Right cardiac atrium (tissue), 5 donors: ENCODE data around the gene ADGRF5. TPM values are rescaled to one million over a fixed set of nuclear protein-coding genes. Genes with fewer than 3 reads are reported as not detected.
A peak's percentile ranks its signal among the peaks of the same experiment; 100 is the strongest.

Source experiments
- ATAC-seq, 2 donors: fragments of 200-7000 bp; cut with Tn5 transposase; one replicate each; pipeline versions ENCODE4 v1.8.0 to v1.9.1; 2020; ENCODE audit warnings: moderate library complexity in 2 of 2, mild to moderate bottlenecking in 1 of 2
- DNase-seq, 3 donors: peaks; one replicate each; pipeline ENCODE4 v3.0.0-alpha.2; 2020
- H3K27ac ChIP-seq: one replicate; pipeline ENCODE4 v1.5.1; 2013; ENCODE audit warnings: mild to moderate bottlenecking, low read length, control low read depth, moderate library complexity
- H3K27me3 ChIP-seq: one replicate; pipeline ENCODE4 v1.6.1; 2013; ENCODE audit not compliant: control insufficient read depth, insufficient read depth
- H3K4me1 ChIP-seq: one replicate; pipeline ENCODE4 v1.6.1; 2013; ENCODE audit warnings: low read length; ENCODE audit not compliant: control insufficient read depth, insufficient read depth
- H3K4me3 ChIP-seq: one replicate; pipeline ENCODE4 v1.5.1; 2013; ENCODE audit warnings: low read length, control low read depth
- H3K9me3 ChIP-seq: one replicate; pipeline ENCODE4 v1.6.1; 2013; ENCODE audit warnings: low read length; ENCODE audit not compliant: control insufficient read depth
- WGBS: extraction: QIAGEN DNeasy Blood & Tissue Kit; methylation state at CpG from one replicate; pipeline ENCODE4 v1.1.7; 2013; 5-methylcytosine and 5-hydroxymethylcytosine counted together
- intact Hi-C, 4 donors: fragments of 100-400 bp; cut with DNase I; formaldehyde crosslinking; loops; one replicate each; pipeline versions ENCODE4 v1.11.0 to v1.14.0; 2022 to 2023
- polyA plus RNA-seq: library from polyadenylated mRNA; stranded (reverse); fragments of 200-250 nt; gene quantifications from one replicate; pipeline ENCODE4 v1.2.3, GENCODE V29; 2013
- total RNA-seq, 4 donors: library from RNA; stranded (reverse); fragmentation: NEBNext Ultra II Directional; extraction: Animal tissue kit (Norgen Biotek cat#: 25700); gene quantifications; one replicate each; pipeline ENCODE4 v1.2.1, GENCODE V29; 2021
- donor health status: healthy with polysubstance abuse.
- donor health status: DM: no; HTN: yes; CAD: no.
- donor health status: DM: no; HTN: no; CAD: no.
- donor health status: DM: no; HTN: yes; CAD: no; lungs with severe emphysema.
- donor health status: DM: yes; HTN: yes; CAD: no.

The ADGRF5 gene
- total and polyA plus RNA-seq, 5 donors, result 23.9 to 61.9 (median 38.1) TPM

GRCh38 chr6:46931416-46931815, 9.7 kb upstream of the ADGRF5 start:
- no peaks in the 10 kb centered on the region for H3K9me3 ChIP-seq
- 88% methylated on average over 2 of the region's 2 CpGs for WGBS
- DNase-seq, result no peak
- no peak overlapping the region for H3K4me3 ChIP-seq
- no peaks in the 10 kb centered on the region for H3K27me3 ChIP-seq
- H3K4me1 ChIP-seq, result peaks cover 6% of the 10 kb centered on the region
- H3K27ac ChIP-seq, result no peak overlapping the region
- intact Hi-C loops, result no loop called here
- no peak for ATAC-seq

DNA sequence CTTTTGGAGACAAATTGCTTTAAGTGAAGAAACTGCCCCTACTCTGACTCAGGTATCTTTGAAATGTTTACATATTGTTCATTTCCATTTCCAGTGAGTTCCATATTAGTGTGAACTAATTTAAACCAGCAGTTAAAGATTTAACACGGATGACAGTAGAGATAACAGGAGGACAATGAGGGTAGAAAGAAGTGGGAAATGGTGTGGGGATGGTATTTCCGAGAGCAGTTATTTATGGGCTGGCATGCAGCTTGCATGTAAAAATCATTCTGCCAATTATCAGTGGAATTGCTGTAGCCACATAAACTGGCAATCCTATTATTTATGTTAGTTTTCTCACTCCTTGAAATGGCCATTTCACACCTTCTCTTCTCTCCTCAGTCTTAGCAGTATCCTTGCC, 8.6 kb upstream of the ADGRF5 start:
- peaks cover 5% of the 10 kb centered on the region for H3K4me1 ChIP-seq
- intact Hi-C loops, result no loop called here
- no peak overlapping the region for H3K4me3 ChIP-seq
- ATAC-seq (no peak), DNase-seq (no peak)
- no peaks in the 10 kb centered on the region for H3K9me3 ChIP-seq
- no peak overlapping the region for H3K27ac ChIP-seq
- WGBS, result 50% methylated on average over 2 of the region's 2 CpGs
- H3K27me3 ChIP-seq, result no peaks in the 10 kb centered on the region

DNA sequence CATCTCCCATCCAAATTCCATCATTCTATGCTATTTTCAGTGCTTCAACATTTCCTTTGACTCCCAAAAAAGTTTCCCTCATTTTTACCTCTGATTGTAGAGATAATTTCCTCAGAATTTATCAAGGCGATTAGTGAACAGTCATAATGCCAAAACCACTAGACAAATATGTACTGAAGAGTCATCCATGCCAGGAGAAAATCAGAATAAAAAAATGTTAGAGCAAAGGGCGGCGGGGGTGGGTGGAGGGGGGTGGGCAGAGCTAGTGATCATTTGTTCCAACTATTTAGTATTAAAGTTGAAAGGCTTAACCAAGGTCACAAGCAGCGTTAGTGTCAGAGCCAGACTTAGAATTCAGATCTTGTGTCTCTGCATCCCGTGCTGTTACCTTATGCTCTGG, 5.3 kb upstream of the ADGRF5 start:
- Histone ChIP-seq H3K27ac (no peak overlapping the region), H3K9me3 (no peaks in the 10 kb centered on the region), H3K27me3 (no peaks in the 10 kb centered on the region), H3K4me1 (peaks cover 8% of the 10 kb centered on the region), H3K4me3 (no peak overlapping the region)
- intact Hi-C loops, result no loop called here
- WGBS, result 83% methylated on average over 5 of the region's 5 CpGs
- no peak for ATAC-seq
- DNase-seq, result no peak

DNA sequence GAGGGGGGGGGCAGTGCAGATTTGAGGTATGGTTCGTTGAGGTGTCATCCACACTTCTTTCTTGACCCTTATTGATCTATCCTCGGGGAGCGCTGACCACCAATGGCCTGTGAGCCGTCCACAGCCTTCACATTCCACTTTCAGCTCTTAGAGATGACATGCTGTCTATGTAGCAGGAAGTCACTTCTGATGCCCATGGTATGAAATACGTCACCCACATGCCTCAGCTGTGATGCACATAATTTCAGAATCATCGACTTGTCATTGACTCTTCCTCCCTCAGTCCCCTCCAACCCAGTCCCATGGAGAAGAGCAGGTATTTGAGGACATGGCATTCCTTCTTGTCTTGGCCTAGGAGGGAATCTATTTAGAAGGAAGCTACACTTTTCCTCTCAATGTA, 4.7 kb upstream of the ADGRF5 start:
- WGBS, result 81% methylated on average over 6 of the region's 6 CpGs
- DNase-seq (no peak), ATAC-seq (no peak)
- Histone ChIP-seq H3K27ac (peak overlapping the region; percentile 70), H3K9me3 (no peaks in the 10 kb centered on the region), H3K4me1 (peaks cover 8% of the 10 kb centered on the region), H3K27me3 (no peaks in the 10 kb centered on the region), H3K4me3 (no peak overlapping the region)
- intact Hi-C loops, result no loop called here

GRCh38 chr6:46925563-46926253, 4.0 kb upstream of the ADGRF5 start:
- H3K4me3 ChIP-seq, result no peak overlapping the region
- DNase-seq (peak; percentile 72 to 85 (median 73)), ATAC-seq (peak; percentile 82 to 89)
- no peaks in the 10 kb centered on the region for H3K27me3 ChIP-seq
- intact Hi-C loops, result no loop called here
- H3K27ac ChIP-seq, result no peak overlapping the region
- 56% methylated on average over 6 of the region's 6 CpGs for WGBS
- H3K9me3 ChIP-seq, result no peaks in the 10 kb centered on the region
- H3K4me1 ChIP-seq, result peaks cover 8% of the 10 kb centered on the region

DNA sequence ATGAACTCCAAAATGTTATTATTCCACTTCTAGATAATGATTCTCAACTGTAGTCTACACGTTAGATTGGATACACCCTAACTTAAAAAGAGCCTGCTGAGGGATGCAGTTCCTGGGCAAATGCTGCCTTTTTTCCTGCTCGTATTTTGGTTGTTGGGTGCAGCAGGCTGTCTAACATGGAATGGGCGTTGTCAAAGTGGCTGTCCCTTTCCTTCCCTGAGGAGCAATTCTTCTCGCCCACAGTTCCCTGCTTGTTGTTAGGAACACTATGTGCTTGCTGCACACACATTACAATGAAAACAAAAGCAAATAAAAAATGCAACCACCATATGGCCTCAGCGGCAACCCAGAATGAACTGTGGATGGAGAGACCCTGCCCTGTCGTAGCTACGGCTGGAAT, 1.7 kb upstream of the ADGRF5 start:
- Histone ChIP-seq H3K27ac (peak overlapping the region; percentile 89), H3K4me3 (peak overlapping the region; percentile 25), H3K27me3 (no peaks in the 10 kb centered on the region), H3K4me1 (peaks cover 8% of the 10 kb centered on the region), H3K9me3 (no peaks in the 10 kb centered on the region)
- peak; percentile 19 to 23 for ATAC-seq
- WGBS, result 56% methylated on average over 7 of the region's 7 CpGs
- intact Hi-C loops, result no loop called here
- no peak for DNase-seq

- Histone ChIP-seq H3K4me3 (peak overlapping the region; percentile 85), H3K27me3 (no peaks in the 10 kb centered on the region), H3K9me3 (no peaks in the 10 kb centered on the region), H3K27ac (peak overlapping the region; percentile 97), H3K4me1 (peaks cover 3% of the 10 kb centered on the region)
- 66% methylated on average over 6 of the region's 6 CpGs for WGBS
- ATAC-seq, result peak in 1 of 2 donors; percentile 62
- DNase-seq, result no peak
- intact Hi-C loops, result no loop called here
Observed at GRCh38 chr6:46921059-46921458, 679 bp downstream of the ADGRF5 start.

DNA sequence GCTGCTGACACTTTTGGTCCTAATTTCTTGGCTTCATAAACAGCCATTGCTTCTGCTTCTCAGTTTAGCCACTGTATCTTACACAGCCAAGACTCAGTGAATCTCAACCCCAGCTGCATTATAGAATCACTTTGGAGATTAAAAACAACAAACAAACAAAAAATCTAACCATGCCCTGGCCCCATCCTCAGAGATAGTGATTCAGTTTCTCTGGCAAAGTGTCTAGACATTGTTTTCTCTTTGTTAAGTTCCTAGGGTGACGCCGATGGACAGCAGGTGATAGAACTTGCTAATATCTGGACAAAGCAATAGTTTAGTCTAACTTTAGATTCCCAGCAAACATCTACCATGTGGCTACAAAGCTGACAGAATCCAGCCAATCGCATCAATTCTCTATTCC, 2.9 kb downstream of the ADGRF5 start:
- DNase-seq, result no peak
- no peak for ATAC-seq
- Histone ChIP-seq H3K27ac (peak overlapping the region; percentile 82), H3K4me3 (peak overlapping the region; percentile 85), H3K27me3 (no peaks in the 10 kb centered on the region), H3K4me1 (peaks cover 2% of the 10 kb centered on the region), H3K9me3 (no peaks in the 10 kb centered on the region)
- 65% methylated on average over 3 of the region's 3 CpGs for WGBS
- intact Hi-C loops, result loop anchor here in 1 of 4 donors (10.0 kb wide), 1 partner anchor 66 kb away; no protein-coding TSS in a partner anchor

GRCh38 chr6:46917002-46917545, 4.7 kb downstream of the ADGRF5 start:
- WGBS, result 52% methylated on average over 3 of the region's 3 CpGs
- peak overlapping the region; percentile 85 for H3K4me3 ChIP-seq
- H3K27ac ChIP-seq, result no peak overlapping the region
- DNase-seq, result no peak
- ATAC-seq, result no peak
- intact Hi-C loops, result loop anchor here in 1 of 4 donors (10.0 kb wide), 1 partner anchor 68 kb away; no protein-coding TSS in a partner anchor
- H3K9me3 ChIP-seq, result no peaks in the 10 kb centered on the region
- peaks cover 2% of the 10 kb centered on the region for H3K4me1 ChIP-seq
- H3K27me3 ChIP-seq, result no peaks in the 10 kb centered on the region

DNA sequence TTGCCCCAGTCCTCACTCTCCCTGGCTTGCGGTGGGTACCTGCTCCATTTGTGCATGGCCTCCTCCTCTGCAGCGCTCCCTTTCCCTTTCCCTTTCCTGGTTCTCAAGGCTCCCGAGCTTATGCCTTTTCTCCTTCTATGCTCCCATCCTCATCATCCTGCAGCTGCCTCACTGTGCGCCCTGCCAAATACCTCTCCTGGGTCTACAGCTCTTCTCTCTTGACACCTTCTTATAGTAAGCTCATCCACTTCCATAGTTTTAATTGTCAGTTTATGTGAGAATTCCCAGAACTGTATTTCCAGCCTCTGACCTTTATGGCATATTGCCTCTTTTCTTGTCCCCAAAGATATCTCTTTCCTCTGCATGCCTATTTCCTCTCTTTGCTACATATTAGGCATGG, 5.9 kb downstream of the ADGRF5 start:
- Histone ChIP-seq H3K9me3 (no peaks in the 10 kb centered on the region), H3K4me3 (peak overlapping the region; percentile 85), H3K27ac (peak overlapping the region; percentile 42), H3K27me3 (no peaks in the 10 kb centered on the region), H3K4me1 (peaks cover 2% of the 10 kb centered on the region)
- no peak for DNase-seq
- WGBS, result 77% methylated on average over 4 of the region's 4 CpGs
- ATAC-seq, result no peak
- intact Hi-C loops, result loop anchor here in 1 of 4 donors (10.0 kb wide), 1 partner anchor 69 kb away; no protein-coding TSS in a partner anchor

GRCh38 chr6:46915380-46915779, 6.4 kb downstream of the ADGRF5 start:
- DNase-seq (no peak), ATAC-seq (no peak)
- Histone ChIP-seq H3K9me3 (no peaks in the 10 kb centered on the region), H3K27ac (peak overlapping the region; percentile 35), H3K4me3 (no peak overlapping the region), H3K27me3 (no peaks in the 10 kb centered on the region), H3K4me1 (peaks cover 2% of the 10 kb centered on the region)
- intact Hi-C loops, result loop anchor here in 1 of 4 donors (10.0 kb wide), 1 partner anchor 69 kb away; no protein-coding TSS in a partner anchor
